ENCODE data around the gene RPS17. TPM values are rescaled to one million over a fixed set of nuclear protein-coding genes. Genes with fewer than 3 reads are reported as not detected.

Gene RPS17
- 1,000 to 10,000 TPM; 3,025 to 3,069 TPM for total RNA-seq

GRCh38 chr15:82540055-82540983 is at the start of gene RPS17:
Gene RPS17 (minus strand): TSS chr15:82540457. CDS start chr15:82540428, 29 bp downstream.
- Mint-ChIP-seq H3K27me3 (ENCODE audit: low read depth) (no peaks in the 10 kb centered on the region), H3K4me1 (ENCODE audit: low read depth) (peaks cover 34% of the 10 kb centered on the region), H3K4me3 (peak within 1 kb of the TSS; percentile 85), H3K36me3 (ENCODE audit: low read depth) (peaks cover 55% of the 10 kb centered on the region), H3K9me3 (no peaks in the 10 kb centered on the region), H3K27ac (peak within 1 kb of the TSS; percentile 96)
- intact Hi-C loops (cut with micrococcal nuclease) = loop anchor here (1.0 kb wide), 6 partner anchors 140 to 527 kb away; partner anchors contain the start of genes AP3B2, BTBD1 and C15orf40
- DNase-seq = peak; percentile 96
- CTCF ChIA-PET = interaction anchor here (0.6 to 2.3 kb wide), 5 partner anchors 9 to 1591 kb away, joined by 3 to 17 read pairs (median 7); no protein-coding TSS in a partner anchor

- H3K36me3 Mint-ChIP-seq (ENCODE audit: low read depth) = no peaks in the 10 kb centered on the region
- H3K27ac Mint-ChIP-seq = no peak overlapping the region
- no peaks in the 10 kb centered on the region for H3K9me3 Mint-ChIP-seq
- no peak overlapping the region for H3K4me3 Mint-ChIP-seq
- CTCF ChIA-PET = interaction anchor here (0.5 kb wide), 1 partner anchor 138 kb away, joined by 3 read pairs; no protein-coding TSS in a partner anchor
- intact Hi-C loops (cut with micrococcal nuclease) = no loop called here
- no peak for DNase-seq
- H3K4me1 Mint-ChIP-seq (ENCODE audit: low read depth) = no peaks in the 10 kb centered on the region
- H3K27me3 Mint-ChIP-seq (ENCODE audit: low read depth) = peaks cover 9% of the 10 kb centered on the region
These were observed 47.5 kb upstream of the RPS17 start for GRCh38 chr15:82587805-82588204.

GRCh38 chr15:82585072-82585471 is 44.8 kb upstream of the RPS17 start:
- Mint-ChIP-seq H3K36me3 (ENCODE audit: low read depth) (no peaks in the 10 kb centered on the region), H3K4me3 (no peak overlapping the region), H3K9me3 (no peaks in the 10 kb centered on the region), H3K27me3 (ENCODE audit: low read depth) (peaks cover 7% of the 10 kb centered on the region), H3K4me1 (ENCODE audit: low read depth) (no peaks in the 10 kb centered on the region), H3K27ac (no peak overlapping the region)
- intact Hi-C loops (cut with micrococcal nuclease) = no loop called here
- CTCF ChIA-PET = interaction anchor here (1.0 kb wide), 1 partner anchor 209 kb away, joined by 3 read pairs; no protein-coding TSS in a partner anchor
- no peak for DNase-seq

DNA sequence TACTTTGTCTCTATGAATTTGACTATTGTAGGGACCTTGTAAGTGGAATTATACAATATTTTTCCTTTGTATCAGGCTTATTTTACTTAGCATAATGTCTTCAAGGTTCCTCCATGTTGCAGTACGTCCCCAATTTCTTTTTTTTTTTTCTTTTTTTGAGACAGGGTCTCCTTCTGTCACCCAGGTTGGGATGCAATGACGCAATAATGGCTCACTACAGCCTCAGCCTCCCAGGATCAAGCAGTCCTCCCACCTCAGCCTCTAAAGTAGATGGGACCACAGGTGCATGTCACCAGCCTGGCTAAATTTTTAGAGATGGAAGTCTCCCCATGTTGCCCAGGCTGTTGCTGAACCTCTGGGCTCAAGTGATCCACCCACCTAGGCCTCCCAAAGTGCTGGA is 40.5 kb upstream of the RPS17 start:
- intact Hi-C loops (cut with micrococcal nuclease) = no loop called here
- Mint-ChIP-seq H3K4me1 (ENCODE audit: low read depth) (no peaks in the 10 kb centered on the region), H3K4me3 (no peak overlapping the region), H3K36me3 (ENCODE audit: low read depth) (no peaks in the 10 kb centered on the region), H3K27ac (no peak overlapping the region), H3K27me3 (ENCODE audit: low read depth) (peaks cover 4% of the 10 kb centered on the region), H3K9me3 (no peaks in the 10 kb centered on the region)
- CTCF ChIA-PET = interaction anchor here (0.6 kb wide), 1 partner anchor 8 kb away, joined by 3 read pairs; no protein-coding TSS in a partner anchor
- DNase-seq = no peak

- peaks cover 7% of the 10 kb centered on the region for H3K27me3 Mint-ChIP-seq (ENCODE audit: low read depth)
- H3K4me1 Mint-ChIP-seq (ENCODE audit: low read depth) = no peaks in the 10 kb centered on the region
- DNase-seq = no peak
- H3K36me3 Mint-ChIP-seq (ENCODE audit: low read depth) = no peaks in the 10 kb centered on the region
- intact Hi-C loops (cut with micrococcal nuclease) = no loop called here
- H3K9me3 Mint-ChIP-seq = no peaks in the 10 kb centered on the region
- H3K4me3 Mint-ChIP-seq = no peak overlapping the region
- CTCF ChIA-PET = interaction anchor here (0.7 kb wide), 2 partner anchors 11 to 167 kb away, joined by 3 read pairs; no protein-coding TSS in a partner anchor
- no peak overlapping the region for H3K27ac Mint-ChIP-seq
These were observed 35.1 kb upstream of the RPS17 start for GRCh38 chr15:82575335-82575734.

DNA sequence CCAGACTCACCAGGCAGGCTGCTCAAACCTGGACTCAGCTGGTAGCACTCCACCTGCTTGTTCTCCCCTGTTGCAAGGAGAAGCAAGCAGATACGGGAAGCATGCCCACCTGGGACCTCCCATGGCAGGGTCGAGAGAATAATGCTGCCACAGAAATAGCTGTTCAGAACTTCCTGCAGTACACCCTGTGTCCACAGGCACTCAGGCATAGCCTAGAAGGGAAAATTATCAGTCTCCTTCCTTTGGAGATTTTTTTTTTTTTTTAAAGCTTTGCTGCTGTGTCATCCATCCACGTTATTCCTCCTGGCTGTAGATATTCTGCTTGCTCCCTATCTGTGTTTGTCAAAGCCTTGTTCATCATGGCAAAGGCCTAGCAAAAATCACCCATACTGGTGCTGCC is 32.7 kb upstream of the RPS17 start:
- CTCF ChIA-PET = interaction anchor here (0.5 kb wide), 1 partner anchor 7 kb away, joined by 3 read pairs; no protein-coding TSS in a partner anchor
- no peaks in the 10 kb centered on the region for H3K9me3 Mint-ChIP-seq
- intact Hi-C loops (cut with micrococcal nuclease) = no loop called here
- H3K27me3 Mint-ChIP-seq (ENCODE audit: low read depth) = peaks cover 7% of the 10 kb centered on the region
- no peak overlapping the region for H3K27ac Mint-ChIP-seq
- DNase-seq = no peak
- H3K36me3 Mint-ChIP-seq (ENCODE audit: low read depth) = no peaks in the 10 kb centered on the region
- H3K4me3 Mint-ChIP-seq = no peak overlapping the region
- H3K4me1 Mint-ChIP-seq (ENCODE audit: low read depth) = no peaks in the 10 kb centered on the region

- no peaks in the 10 kb centered on the region for H3K9me3 Mint-ChIP-seq
- H3K27me3 Mint-ChIP-seq (ENCODE audit: low read depth) = peaks cover 7% of the 10 kb centered on the region
- intact Hi-C loops (cut with micrococcal nuclease) = no loop called here
- no peak for DNase-seq
- H3K36me3 Mint-ChIP-seq (ENCODE audit: low read depth) = no peaks in the 10 kb centered on the region
- CTCF ChIA-PET = no interaction called here
- H3K27ac Mint-ChIP-seq = no peak overlapping the region
- no peaks in the 10 kb centered on the region for H3K4me1 Mint-ChIP-seq (ENCODE audit: low read depth)
- H3K4me3 Mint-ChIP-seq = no peak overlapping the region
These were observed 32.1 kb upstream of the RPS17 start for GRCh38 chr15:82572311-82572710.

GRCh38 chr15:82571722-82572222 is 31.5 kb upstream of the RPS17 start:
- no peaks in the 10 kb centered on the region for H3K36me3 Mint-ChIP-seq (ENCODE audit: low read depth)
- CTCF ChIA-PET = no interaction called here
- peak; percentile 15 for DNase-seq
- H3K4me1 Mint-ChIP-seq (ENCODE audit: low read depth) = no peaks in the 10 kb centered on the region
- no peak overlapping the region for H3K27ac Mint-ChIP-seq
- no peak overlapping the region for H3K4me3 Mint-ChIP-seq
- H3K9me3 Mint-ChIP-seq = no peaks in the 10 kb centered on the region
- intact Hi-C loops (cut with micrococcal nuclease) = no loop called here
- H3K27me3 Mint-ChIP-seq (ENCODE audit: low read depth) = peaks cover 7% of the 10 kb centered on the region

- no peaks in the 10 kb centered on the region for H3K4me1 Mint-ChIP-seq (ENCODE audit: low read depth)
- peaks cover 7% of the 10 kb centered on the region for H3K27me3 Mint-ChIP-seq (ENCODE audit: low read depth)
- no peak for DNase-seq
- intact Hi-C loops (cut with micrococcal nuclease) = no loop called here
- H3K9me3 Mint-ChIP-seq = no peaks in the 10 kb centered on the region
- no peaks in the 10 kb centered on the region for H3K36me3 Mint-ChIP-seq (ENCODE audit: low read depth)
- CTCF ChIA-PET = no interaction called here
- no peak overlapping the region for H3K27ac Mint-ChIP-seq
- H3K4me3 Mint-ChIP-seq = no peak overlapping the region
These were observed 30.7 kb upstream of the RPS17 start for GRCh38 chr15:82570721-82571508.

GRCh38 chr15:82569834-82570233 is 29.6 kb upstream of the RPS17 start:
- intact Hi-C loops (cut with micrococcal nuclease) = no loop called here
- Mint-ChIP-seq H3K27ac (no peak overlapping the region), H3K9me3 (no peaks in the 10 kb centered on the region), H3K4me1 (ENCODE audit: low read depth) (no peaks in the 10 kb centered on the region), H3K4me3 (no peak overlapping the region), H3K27me3 (ENCODE audit: low read depth) (peaks cover 7% of the 10 kb centered on the region), H3K36me3 (ENCODE audit: low read depth) (no peaks in the 10 kb centered on the region)
- no peak for DNase-seq
- CTCF ChIA-PET = interaction anchor here (1.4 kb wide), 1 partner anchor 17 kb away, joined by 3 read pairs; no protein-coding TSS in a partner anchor

GRCh38 chr15:82568986-82569385 is 28.7 kb upstream of the RPS17 start:
- intact Hi-C loops (cut with micrococcal nuclease) = no loop called here
- no peak for DNase-seq
- Mint-ChIP-seq H3K27me3 (ENCODE audit: low read depth) (peaks cover 7% of the 10 kb centered on the region), H3K4me3 (no peak overlapping the region), H3K4me1 (ENCODE audit: low read depth) (no peaks in the 10 kb centered on the region), H3K9me3 (no peaks in the 10 kb centered on the region), H3K36me3 (ENCODE audit: low read depth) (no peaks in the 10 kb centered on the region), H3K27ac (no peak overlapping the region)
- CTCF ChIA-PET = interaction anchor here (1.4 kb wide), 1 partner anchor 16 kb away, joined by 3 read pairs; no protein-coding TSS in a partner anchor

- H3K27ac Mint-ChIP-seq = no peak overlapping the region
- H3K36me3 Mint-ChIP-seq (ENCODE audit: low read depth) = no peaks in the 10 kb centered on the region
- peaks cover 3% of the 10 kb centered on the region for H3K27me3 Mint-ChIP-seq (ENCODE audit: low read depth)
- no peaks in the 10 kb centered on the region for H3K9me3 Mint-ChIP-seq
- no peak for DNase-seq
- intact Hi-C loops (cut with micrococcal nuclease) = no loop called here
- CTCF ChIA-PET = no interaction called here
- no peak overlapping the region for H3K4me3 Mint-ChIP-seq
- no peaks in the 10 kb centered on the region for H3K4me1 Mint-ChIP-seq (ENCODE audit: low read depth)
These were observed 27.4 kb upstream of the RPS17 start for GRCh38 chr15:82567661-82568060.

Measured in activated naive CD4-positive, alpha-beta T cell treated with anti-CD3 and anti-CD28 coated beads for 36 hours (primary cell).